ENCODE measurements around the gene DPP9.

Gene DPP9

GRCh38 chr19:4763021-4763420 lies 39.4 kb upstream of the DPP9 start:
- peaks cover 0 to 53% of the 10 kb centered on the region in 2 donors for H3K27me3 ChIP-seq
- no peak for DNase-seq
- H3K4me3 ChIP-seq, result no peak overlapping the region
- no peak for TF ChIP-seq CTCF (IDR thresholded peaks at IDR 0.05)
- intact Hi-C loops (cut with DNase I; ENCODE audit: low total_unique reads), result no loop called here
- peaks cover 0 to 13% (median 10%) of the 10 kb centered on the region in 4 donors for H3K4me1 ChIP-seq
- no peaks in the 10 kb centered on the region for H3K36me3 ChIP-seq
- no peak overlapping the region for H3K27ac ChIP-seq
- no peaks in the 10 kb centered on the region for H3K9me3 ChIP-seq

- Histone ChIP-seq H3K9me3 (no peaks in the 10 kb centered on the region), H3K4me1 (peaks cover 0 to 13% (median 10%) of the 10 kb centered on the region in 4 donors), H3K27me3 (peaks cover 0 to 53% of the 10 kb centered on the region in 2 donors), H3K36me3 (no peaks in the 10 kb centered on the region), H3K27ac (no peak overlapping the region), H3K4me3 (peak overlapping the region in 1 of 2 donors; percentile 33)
- DNase-seq, result no peak
- no peak for TF ChIP-seq CTCF (IDR thresholded peaks at IDR 0.05)
- intact Hi-C loops (cut with DNase I; ENCODE audit: low total_unique reads), result no loop called here
These were observed 36.6 kb upstream of the DPP9 start for GRCh38 chr19:4760285-4760650.

GRCh38 chr19:4759388-4760284 lies 36.0 kb upstream of the DPP9 start:
- TF ChIP-seq CTCF (IDR thresholded peaks at IDR 0.05), result no peak
- peaks cover 0 to 13% (median 10%) of the 10 kb centered on the region in 4 donors for H3K4me1 ChIP-seq

GRCh38 chr19:4758659-4759058 lies 35.0 kb upstream of the DPP9 start:
- Histone ChIP-seq H3K36me3 (no peaks in the 10 kb centered on the region), H3K4me1 (peaks cover 0 to 13% (median 10%) of the 10 kb centered on the region in 4 donors), H3K27ac (no peak overlapping the region), H3K4me3 (no peak overlapping the region), H3K9me3 (no peaks in the 10 kb centered on the region), H3K27me3 (peaks cover 0 to 55% of the 10 kb centered on the region in 2 donors)
- TF ChIP-seq CTCF (IDR thresholded peaks at IDR 0.05), result no peak
- DNase-seq, result no peak
- intact Hi-C loops (cut with DNase I; ENCODE audit: low total_unique reads), result no loop called here

More at GRCh38 chr19:4759388-4760284, 36.0 kb upstream of the DPP9 start:
- Histone ChIP-seq H3K9me3 (no peaks in the 10 kb centered on the region), H3K36me3 (no peaks in the 10 kb centered on the region), H3K27ac (no peak overlapping the region), H3K27me3 (peaks cover 0 to 53% of the 10 kb centered on the region in 2 donors), H3K4me3 (peak overlapping the region; percentile 12 to 33)
- peak; percentile 79 to 86 for DNase-seq
- intact Hi-C loops (cut with DNase I; ENCODE audit: low total_unique reads), result no loop called here

- no peaks in the 10 kb centered on the region for H3K36me3 ChIP-seq
- TF ChIP-seq CTCF (IDR thresholded peaks at IDR 0.05), result no peak
- H3K4me1 ChIP-seq, result peaks cover 0 to 13% (median 10%) of the 10 kb centered on the region in 4 donors
- no peak overlapping the region for H3K4me3 ChIP-seq
- no peak overlapping the region for H3K27ac ChIP-seq
- no peak for DNase-seq
- intact Hi-C loops (cut with DNase I; ENCODE audit: low total_unique reads), result no loop called here
- H3K27me3 ChIP-seq, result peaks cover 0 to 54% of the 10 kb centered on the region in 2 donors
- H3K9me3 ChIP-seq, result no peaks in the 10 kb centered on the region
These were observed 34.4 kb upstream of the DPP9 start for GRCh38 chr19:4758082-4758481.
